ENCODE data around the gene IQCM.
"Not testable (repeated sequence)": the region's sequence is repeated elsewhere in the genome, so short reads cannot be mapped to it uniquely, and the experiment has no call there.

Gene IQCM

GRCh38 chr4:149555146-149555545 is 260.5 kb downstream of the IQCM start:
- DNase-seq: no peak

- no peak for DNase-seq
Observed at GRCh38 chr4:149553959-149554520, 261.6 kb downstream of the IQCM start.

- DNase-seq: no peak
Observed at GRCh38 chr4:149552601-149553000, 263.0 kb downstream of the IQCM start.

GRCh38 chr4:149549911-149550310 is 265.7 kb downstream of the IQCM start:
- DNase-seq: no peak

- no peak for DNase-seq
Observed at GRCh38 chr4:149534779-149535178, 280.9 kb downstream of the IQCM start.

- DNase-seq: no peak
Observed at GRCh38 chr4:149531861-149532260, 283.8 kb downstream of the IQCM start.

GRCh38 chr4:149523039-149523438 is 292.6 kb downstream of the IQCM start:
- no peak for DNase-seq

GRCh38 chr4:149521611-149522425 is 293.8 kb downstream of the IQCM start:
- DNase-seq: no peak

GRCh38 chr4:149518471-149518870 is 297.2 kb downstream of the IQCM start:
- no peak for DNase-seq

- DNase-seq: no peak
Observed at GRCh38 chr4:149513081-149513480, 302.6 kb downstream of the IQCM start.

- DNase-seq: no peak
Observed at GRCh38 chr4:149512501-149512900, 303.1 kb downstream of the IQCM start.

- no peak for DNase-seq
Observed at GRCh38 chr4:149511558-149512298, 303.9 kb downstream of the IQCM start.

- DNase-seq: not testable (repeated sequence)
Observed at GRCh38 chr4:149507309-149507708, 308.3 kb downstream of the IQCM start.

GRCh38 chr4:149500806-149501205 is 314.8 kb downstream of the IQCM start:
- DNase-seq: no peak

- DNase-seq: no peak
Observed at GRCh38 chr4:149499726-149500125, 315.9 kb downstream of the IQCM start.

GRCh38 chr4:149498246-149498645 is 317.4 kb downstream of the IQCM start:
- no peak for DNase-seq

GRCh38 chr4:149493492-149493891 is 322.2 kb downstream of the IQCM start:
- DNase-seq: no peak

GRCh38 chr4:149489321-149489720 is 326.3 kb downstream of the IQCM start:
- DNase-seq: no peak

- DNase-seq: no peak
Observed at GRCh38 chr4:149486861-149487260, 328.8 kb downstream of the IQCM start.

GRCh38 chr4:149468669-149469068 is 347.0 kb downstream of the IQCM start:
- not testable (repeated sequence) for DNase-seq

GRCh38 chr4:149466446-149466845 is 349.2 kb downstream of the IQCM start:
- DNase-seq: no peak

- no peak for DNase-seq
Observed at GRCh38 chr4:149465955-149466354, 349.7 kb downstream of the IQCM start.

GRCh38 chr4:149443537-149443936 is 372.1 kb downstream of the IQCM start:
- no peak for DNase-seq

- DNase-seq: no peak
Observed at GRCh38 chr4:149441338-149441737, 374.3 kb downstream of the IQCM start.

All from suppressor macrophage treated with lipopolysaccharide for 1 hour (primary cell).